ENCODE measurements around the gene NADSYN1. TPM values are rescaled to one million over a fixed set of nuclear protein-coding genes. Genes with fewer than 3 reads are reported as not detected.
"Not testable (repeated sequence)": the region's sequence is repeated elsewhere in the genome, so short reads cannot be mapped to it uniquely, and the experiment has no call there.

Gene NADSYN1
- total RNA-seq, 1 experiment from 2014 or later, result 35.5 TPM

DNA sequence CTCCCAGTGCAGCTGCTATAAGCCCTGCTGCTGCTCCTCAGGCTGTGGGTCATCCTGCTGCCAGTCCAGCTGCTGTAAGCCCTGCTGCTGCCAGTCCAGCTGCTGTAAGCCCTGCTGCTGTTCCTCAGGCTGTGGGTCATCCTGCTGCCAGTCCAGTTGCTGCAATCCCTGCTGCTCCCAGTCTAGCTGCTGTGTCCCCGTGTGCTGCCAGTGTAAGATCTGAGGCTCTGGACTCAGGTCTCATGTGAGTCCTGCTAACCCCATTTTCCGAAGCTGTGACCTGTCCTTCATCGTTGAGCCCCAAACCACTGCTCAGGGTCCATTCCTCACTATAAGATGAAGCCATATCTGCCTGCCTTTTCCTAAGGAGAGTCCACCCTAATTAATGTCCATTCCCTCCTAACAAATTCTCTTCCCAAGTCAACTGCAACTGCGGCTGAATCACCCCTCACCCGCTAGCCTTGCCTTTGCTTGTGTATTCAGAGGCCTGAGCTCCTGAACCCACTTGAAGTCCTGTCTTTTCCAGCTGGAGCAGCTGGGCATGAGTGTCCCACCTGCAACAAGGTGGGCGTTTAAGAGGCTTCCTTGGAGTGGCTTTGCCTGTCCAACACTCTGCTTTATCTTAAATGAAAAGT, 74.7 kb downstream of the NADSYN1 start:
- Histone ChIP-seq H3K27me3 (replicated peaks; ENCODE audit: insufficient read depth, low read depth, low read length, poor library complexity) (no peaks in the 10 kb centered on the region), H3K27ac (ENCODE audit: low read depth, low read length, poor library complexity, severe bottlenecking) (no peak overlapping the region), H3K9me3 (ENCODE audit: low read depth, low read length, poor library complexity, severe bottlenecking) (no peaks in the 10 kb centered on the region), H3K36me3 (ENCODE audit: insufficient read depth, low read length, poor library complexity, severe bottlenecking) (no peaks in the 10 kb centered on the region), H3K4me1 (ENCODE audit: insufficient read depth, low read length, poor library complexity, severe bottlenecking) (no peaks in the 10 kb centered on the region), H3K4me3 (ENCODE audit: low read depth, low read length, poor library complexity, severe bottlenecking) (no peak overlapping the region)
- no TSS peak for BruUV-seq (replicated peaks)
- TF ChIP-seq EZH2 (IDR thresholded peaks at IDR 0.05; ENCODE audit: borderline replicate concordance, low read depth, low read length, poor library complexity, severe bottlenecking), result no peak
- TF ChIP-seq, protein P1, sequence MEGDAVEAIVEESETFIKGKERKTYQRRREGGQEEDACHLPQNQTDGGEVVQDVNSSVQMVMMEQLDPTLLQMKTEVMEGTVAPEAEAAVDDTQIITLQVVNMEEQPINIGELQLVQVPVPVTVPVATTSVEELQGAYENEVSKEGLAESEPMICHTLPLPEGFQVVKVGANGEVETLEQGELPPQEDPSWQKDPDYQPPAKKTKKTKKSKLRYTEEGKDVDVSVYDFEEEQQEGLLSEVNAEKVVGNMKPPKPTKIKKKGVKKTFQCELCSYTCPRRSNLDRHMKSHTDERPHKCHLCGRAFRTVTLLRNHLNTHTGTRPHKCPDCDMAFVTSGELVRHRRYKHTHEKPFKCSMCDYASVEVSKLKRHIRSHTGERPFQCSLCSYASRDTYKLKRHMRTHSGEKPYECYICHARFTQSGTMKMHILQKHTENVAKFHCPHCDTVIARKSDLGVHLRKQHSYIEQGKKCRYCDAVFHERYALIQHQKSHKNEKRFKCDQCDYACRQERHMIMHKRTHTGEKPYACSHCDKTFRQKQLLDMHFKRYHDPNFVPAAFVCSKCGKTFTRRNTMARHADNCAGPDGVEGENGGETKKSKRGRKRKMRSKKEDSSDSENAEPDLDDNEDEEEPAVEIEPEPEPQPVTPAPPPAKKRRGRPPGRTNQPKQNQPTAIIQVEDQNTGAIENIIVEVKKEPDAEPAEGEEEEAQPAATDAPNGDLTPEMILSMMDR (conservative IDR thresholded peaks at IDR 0.05; ENCODE audit: low read depth, low read length), result no peak
- intact Hi-C loops (cut with micrococcal nuclease; ENCODE audit: unreplicated experiment), result no loop called here
- DNase-seq (ENCODE audit: low spot score), result no peak
- ChIA-PET POLR2A (ENCODE audit: low non-redundant PET) (no interaction called here), CTCF (no interaction called here)

DNA sequence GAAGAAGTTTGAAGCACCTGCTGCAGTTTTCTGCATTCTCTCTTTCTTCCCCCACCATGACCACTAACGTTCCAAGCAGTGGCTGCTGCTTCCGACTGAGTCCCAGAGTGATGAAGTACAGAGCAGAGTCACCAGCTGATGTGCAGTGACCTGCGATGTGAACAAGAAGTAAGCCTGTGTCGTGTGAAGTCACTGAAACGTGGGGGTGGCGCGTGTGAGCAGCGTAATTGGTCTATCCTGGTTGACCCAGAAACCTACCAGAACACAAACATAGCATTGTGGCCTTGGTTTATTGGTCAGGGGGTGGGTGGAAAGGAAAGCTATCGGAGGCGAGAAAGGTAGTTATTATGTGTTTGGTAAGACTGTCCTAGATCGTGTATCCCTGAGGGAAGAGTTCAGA, 77.6 kb downstream of the NADSYN1 start:
- intact Hi-C loops (cut with micrococcal nuclease; ENCODE audit: unreplicated experiment), result no loop called here
- no peaks in the 10 kb centered on the region for H3K4me1 ChIP-seq (ENCODE audit: insufficient read depth, low read length, poor library complexity, severe bottlenecking)
- no peak overlapping the region for H3K4me3 ChIP-seq (ENCODE audit: low read depth, low read length, poor library complexity, severe bottlenecking)
- no peak for TF ChIP-seq EZH2 (IDR thresholded peaks at IDR 0.05; ENCODE audit: borderline replicate concordance, low read depth, low read length, poor library complexity, severe bottlenecking)
- TF ChIP-seq, protein P1 (conservative IDR thresholded peaks at IDR 0.05; ENCODE audit: low read depth, low read length), result no peak
- H3K36me3 ChIP-seq (ENCODE audit: insufficient read depth, low read length, poor library complexity, severe bottlenecking), result no peaks in the 10 kb centered on the region
- CTCF ChIA-PET, result no interaction called here
- H3K27ac ChIP-seq (ENCODE audit: low read depth, low read length, poor library complexity, severe bottlenecking), result no peak overlapping the region
- no TSS peak for BruUV-seq (replicated peaks)
- POLR2A ChIA-PET (ENCODE audit: low non-redundant PET), result no interaction called here
- no peaks in the 10 kb centered on the region for H3K9me3 ChIP-seq (ENCODE audit: low read depth, low read length, poor library complexity, severe bottlenecking)
- no peaks in the 10 kb centered on the region for H3K27me3 ChIP-seq (replicated peaks; ENCODE audit: insufficient read depth, low read depth, low read length, poor library complexity)
- DNase-seq (ENCODE audit: low spot score), result no peak

DNA sequence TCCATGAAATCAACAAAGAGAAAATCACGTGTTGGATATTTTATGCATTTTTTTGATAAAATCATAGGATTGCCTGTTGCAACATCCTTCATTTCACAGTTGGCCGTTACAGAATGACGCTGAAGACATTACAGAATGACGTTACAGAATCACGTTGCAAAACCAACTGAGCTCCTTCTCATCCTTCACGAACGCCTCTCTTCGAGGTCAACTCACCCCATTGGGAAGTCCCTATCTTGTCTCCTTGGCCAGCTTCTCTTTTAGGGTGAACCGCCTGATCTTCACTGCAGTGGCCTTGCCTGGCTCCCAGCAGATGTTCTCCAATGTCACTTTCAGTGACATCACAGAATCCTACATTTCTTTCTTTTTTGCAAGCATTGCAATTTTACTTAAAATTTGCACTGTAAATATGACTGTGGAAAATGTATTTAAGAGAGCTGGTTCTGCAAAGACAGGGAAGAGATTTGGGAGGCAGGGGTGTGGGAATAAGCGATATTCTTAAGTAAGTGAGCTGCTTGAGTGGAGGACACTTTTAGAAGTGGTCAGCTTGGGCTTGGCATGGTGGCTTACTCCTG, 79.1 kb downstream of the NADSYN1 start:
- Histone ChIP-seq H3K27me3 (replicated peaks; ENCODE audit: insufficient read depth, low read depth, low read length, poor library complexity) (no peaks in the 10 kb centered on the region), H3K9me3 (ENCODE audit: low read depth, low read length, poor library complexity, severe bottlenecking) (no peaks in the 10 kb centered on the region), H3K27ac (ENCODE audit: low read depth, low read length, poor library complexity, severe bottlenecking) (no peak overlapping the region), H3K36me3 (ENCODE audit: insufficient read depth, low read length, poor library complexity, severe bottlenecking) (no peaks in the 10 kb centered on the region), H3K4me3 (ENCODE audit: low read depth, low read length, poor library complexity, severe bottlenecking) (no peak overlapping the region), H3K4me1 (ENCODE audit: insufficient read depth, low read length, poor library complexity, severe bottlenecking) (no peaks in the 10 kb centered on the region)
- DNase-seq (ENCODE audit: low spot score), result no peak
- no TSS peak for BruUV-seq (replicated peaks)
- ChIA-PET POLR2A (ENCODE audit: low non-redundant PET) (no interaction called here), CTCF (no interaction called here)
- intact Hi-C loops (cut with micrococcal nuclease; ENCODE audit: unreplicated experiment), result no loop called here
- TF ChIP-seq, protein P1 (conservative IDR thresholded peaks at IDR 0.05; ENCODE audit: low read depth, low read length), result no peak
- TF ChIP-seq EZH2 (IDR thresholded peaks at IDR 0.05; ENCODE audit: borderline replicate concordance, low read depth, low read length, poor library complexity, severe bottlenecking), result no peak

DNA sequence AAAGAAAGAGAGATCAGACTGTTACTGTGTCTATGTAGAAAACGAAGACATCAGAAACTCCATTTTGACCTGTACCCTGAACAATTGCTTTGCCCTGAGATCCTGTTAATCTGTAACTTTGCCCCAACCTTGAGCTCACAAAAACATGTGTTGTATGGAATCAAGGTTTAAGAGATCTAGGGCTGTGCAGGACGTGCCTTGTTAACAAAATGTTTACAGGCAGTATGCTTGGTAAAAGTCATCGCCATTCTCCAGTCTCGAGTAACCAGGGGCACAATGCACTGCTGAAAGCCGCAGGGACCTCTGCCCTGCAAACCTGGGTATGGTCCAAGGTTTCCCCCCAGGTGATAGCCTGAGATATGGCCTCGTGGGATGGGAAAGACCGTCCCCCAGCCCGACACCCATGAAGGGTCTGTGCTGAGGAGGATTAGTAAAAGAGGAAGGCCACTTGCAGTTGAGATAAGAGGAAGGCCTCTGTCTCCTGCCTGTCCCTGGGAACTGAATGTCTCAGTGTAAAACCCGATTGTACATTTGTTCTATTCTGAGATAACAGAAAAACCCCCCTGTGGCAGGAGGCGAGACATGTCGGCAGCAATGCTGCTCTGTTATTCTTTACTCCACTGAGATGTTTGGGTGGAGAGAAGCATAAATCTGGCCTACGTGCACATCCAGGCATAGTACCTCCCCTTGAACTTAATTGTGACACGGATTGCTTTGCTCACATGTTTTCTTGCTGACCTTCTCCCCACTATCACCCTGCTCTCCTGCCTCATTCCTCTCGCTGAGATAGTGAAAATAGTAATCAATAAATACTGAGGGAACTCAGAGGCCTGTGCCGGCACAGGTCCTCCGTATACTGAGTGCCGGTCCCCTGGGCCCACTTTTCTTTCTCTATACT, 82.0 kb downstream of the NADSYN1 start:
- intact Hi-C loops (cut with micrococcal nuclease; ENCODE audit: unreplicated experiment); DNase-seq (ENCODE audit: low spot score); H3K9me3 ChIP-seq (ENCODE audit: low read depth, low read length, poor library complexity, severe bottlenecking); H3K36me3 ChIP-seq (ENCODE audit: insufficient read depth, low read length, poor library complexity, severe bottlenecking); H3K4me3 ChIP-seq (ENCODE audit: low read depth, low read length, poor library complexity, severe bottlenecking); H3K27me3 ChIP-seq (replicated peaks; ENCODE audit: insufficient read depth, low read depth, low read length, poor library complexity); BruUV-seq (replicated peaks); H3K27ac ChIP-seq (ENCODE audit: low read depth, low read length, poor library complexity, severe bottlenecking); H3K4me1 ChIP-seq (ENCODE audit: insufficient read depth, low read length, poor library complexity, severe bottlenecking); CTCF ChIA-PET: not testable (repeated sequence)
- POLR2A ChIA-PET (ENCODE audit: low non-redundant PET), result interaction anchor here (0.7 kb wide), 1 partner anchor 1977 kb away, joined by 3 read pairs; no protein-coding TSS in a partner anchor
